Activated CD4-positive, alpha-beta T cell treated with anti-CD3 and anti-CD28 coated beads, Interleukin-2, Interleukin-6, amounts not matched to agents 100 ng/mL and 50 ng/mL, durations not matched to agents 16 hours and 8 hours (primary cell): ENCODE measurements around the gene CHRM1.

Experiments used
- DNase-seq: peaks from one replicate; pipeline ENCODE4 v3.0.0-alpha.2; 2020

Gene CHRM1

DNA sequence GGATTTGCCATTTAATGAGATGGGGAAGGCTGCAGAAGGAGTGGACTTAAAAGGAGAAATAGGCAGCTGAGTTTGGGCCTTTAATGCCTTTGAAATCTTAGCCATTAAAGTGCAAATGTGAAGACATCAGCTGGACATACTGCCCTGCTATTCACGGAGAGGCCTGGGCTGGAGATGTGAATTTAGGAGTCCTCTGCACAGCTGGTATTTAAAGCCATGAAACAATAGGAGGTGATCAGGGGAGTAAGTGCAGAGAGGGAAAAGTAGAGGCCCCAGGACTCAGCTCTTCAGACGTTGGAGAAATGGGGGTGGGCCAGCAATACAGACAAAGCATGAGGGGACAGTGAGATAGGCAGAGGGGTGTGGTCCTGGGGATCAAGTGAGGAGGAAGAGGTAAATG lies 23.9 kb downstream of the CHRM1 start:
- DNase-seq: no peak

DNA sequence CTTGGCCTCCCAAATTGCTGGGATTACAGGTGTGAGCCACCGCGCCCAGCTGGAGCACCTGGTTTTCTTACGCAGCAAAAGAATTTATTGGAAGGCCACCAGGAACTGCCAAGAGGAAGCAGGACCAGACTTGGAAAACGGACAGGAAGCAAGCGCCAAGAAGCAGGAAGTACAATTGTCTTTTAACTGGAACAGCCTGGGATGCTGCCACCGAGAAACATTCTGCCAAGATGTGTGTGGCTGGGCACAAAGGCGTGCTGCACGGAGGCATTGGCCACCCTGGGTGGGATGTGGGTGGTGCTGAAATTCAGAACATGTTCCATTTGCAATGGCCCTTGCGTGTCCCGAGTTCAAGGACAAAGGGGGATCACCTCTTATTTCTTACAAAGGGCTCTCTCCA lies 25.1 kb downstream of the CHRM1 start:
- DNase-seq: no peak

DNA sequence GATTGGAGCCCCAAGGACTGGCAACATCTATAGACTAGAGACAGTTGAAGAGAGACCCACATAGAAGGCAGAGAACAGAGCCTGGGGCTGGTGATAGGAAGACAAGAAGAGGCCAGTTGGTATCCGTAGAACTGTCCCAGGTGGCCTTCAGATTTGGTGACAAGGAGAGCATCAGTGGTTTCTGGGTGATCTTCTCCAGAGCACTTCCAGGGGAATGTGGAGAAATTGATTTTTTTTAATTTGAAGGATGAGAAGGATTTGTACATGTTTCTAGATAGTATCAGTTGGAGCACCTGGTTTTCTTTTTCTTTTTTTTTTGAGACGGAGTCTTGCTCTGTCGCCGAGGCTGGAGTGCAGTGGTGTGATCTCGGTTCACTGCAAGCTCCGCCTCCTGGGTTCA lies 25.7 kb downstream of the CHRM1 start:
- DNase-seq: no peak

DNA sequence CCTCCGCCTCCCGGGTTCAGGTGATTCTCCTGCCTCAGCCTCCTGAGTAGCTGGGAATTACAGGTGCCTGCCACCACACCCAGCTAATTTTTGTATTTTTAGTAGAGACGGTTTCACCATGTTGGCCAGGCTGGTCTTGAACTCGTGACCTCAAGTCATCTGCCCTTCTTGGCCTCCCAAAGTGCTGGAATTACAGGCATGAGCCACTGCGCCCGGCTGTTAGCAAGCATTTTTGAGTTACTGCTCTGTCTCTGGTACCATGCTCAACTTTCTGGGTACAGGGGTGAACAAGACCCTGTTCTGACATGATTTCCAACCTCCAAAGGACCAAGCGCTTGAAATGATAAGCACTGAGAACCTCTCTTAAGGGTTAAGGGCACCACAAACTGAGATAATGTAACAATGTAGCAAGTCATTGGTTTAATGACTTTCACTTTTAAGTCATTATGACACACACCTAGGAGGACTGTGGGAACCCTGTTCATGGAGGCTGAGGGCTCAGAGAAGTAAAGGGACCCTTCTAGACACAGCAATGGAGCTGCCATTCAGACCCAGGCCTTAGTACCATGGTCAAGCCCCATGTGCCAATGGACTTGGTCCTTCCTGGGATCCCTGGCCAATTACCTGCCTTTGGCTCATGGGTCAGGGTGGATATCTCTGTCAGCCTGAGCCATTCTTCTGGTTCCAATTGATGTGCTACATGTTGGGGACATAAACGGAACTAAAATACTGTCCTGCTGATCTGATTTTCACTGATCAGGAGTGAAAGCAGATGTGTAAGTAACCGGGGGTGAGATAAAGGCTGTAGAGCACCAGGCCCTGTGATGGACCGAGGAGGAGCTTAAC lies 28.9 kb downstream of the CHRM1 start:
- no peak for DNase-seq

DNA sequence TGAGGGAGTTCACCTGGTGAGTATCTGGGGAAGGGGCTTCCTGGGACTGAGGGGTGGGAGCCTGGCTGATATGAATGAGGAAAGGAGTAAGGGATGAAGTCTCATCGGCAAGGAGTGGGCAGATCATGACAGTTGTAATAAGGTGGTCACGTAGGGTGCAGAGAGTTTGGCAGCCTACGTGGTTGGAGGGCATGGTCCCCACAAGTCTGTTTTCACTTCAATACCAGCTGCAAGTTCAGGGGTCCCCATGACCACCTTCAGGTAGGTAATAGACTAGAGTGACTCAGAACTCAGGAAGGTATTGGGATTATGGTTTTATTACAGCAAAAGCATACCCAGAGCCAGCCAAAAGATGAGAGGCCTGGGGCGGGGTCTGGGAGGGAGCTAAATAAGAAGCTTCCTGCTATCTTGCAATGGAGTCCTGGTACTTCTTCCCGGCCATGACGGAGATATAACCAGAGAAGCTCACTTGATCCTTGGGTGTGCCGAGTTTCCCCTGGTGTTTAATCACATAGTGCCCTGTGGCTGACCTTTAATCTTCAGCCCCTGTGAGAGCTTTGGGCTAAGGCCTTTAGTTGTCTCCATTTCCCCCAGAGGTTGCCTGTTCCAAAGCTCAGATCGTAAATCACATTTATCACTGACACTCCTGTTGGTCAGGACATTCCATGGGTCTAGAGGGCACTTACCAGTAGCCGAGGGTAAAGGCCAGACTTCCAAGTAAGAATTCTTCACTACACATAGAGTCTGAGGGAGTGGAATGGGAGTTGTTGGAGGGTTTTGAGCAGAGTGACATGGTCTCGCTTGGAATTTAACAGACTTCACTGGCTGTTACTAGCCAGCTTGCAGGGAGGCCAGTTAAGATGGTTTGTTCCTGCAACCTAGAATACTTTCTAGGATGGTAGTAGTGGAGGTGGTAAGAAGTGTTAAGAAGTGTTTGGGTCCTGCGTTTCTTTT lies 31.4 kb downstream of the CHRM1 start:
- no peak for DNase-seq

GRCh38 chr11:62889126-62889483 lies 32.1 kb downstream of the CHRM1 start:
- DNase-seq: no peak

GRCh38 chr11:62888406-62888805 lies 32.8 kb downstream of the CHRM1 start:
- no peak for DNase-seq

- DNase-seq: no peak
Observed at GRCh38 chr11:62885137-62885750, 35.9 kb downstream of the CHRM1 start.

DNA sequence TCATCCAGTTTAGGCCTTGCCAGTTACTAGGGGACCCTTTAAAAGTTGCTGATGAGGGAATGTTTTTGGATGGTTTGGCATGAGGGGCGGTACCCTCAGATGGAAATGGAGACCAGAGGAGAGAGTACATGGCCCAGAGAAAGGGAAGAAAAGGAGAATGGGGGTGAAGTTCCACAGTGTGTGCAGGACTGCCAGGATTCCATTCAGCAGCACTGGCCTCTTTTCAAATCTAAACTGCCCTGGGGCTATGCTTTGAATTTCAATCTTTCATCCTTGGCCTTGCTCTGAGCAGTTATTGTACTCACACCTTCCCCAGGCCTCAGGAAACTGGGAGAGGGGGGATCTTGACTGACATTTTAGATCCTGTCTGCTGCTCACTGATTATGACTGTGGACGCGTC lies 37.5 kb downstream of the CHRM1 start:
- no peak for DNase-seq

DNA sequence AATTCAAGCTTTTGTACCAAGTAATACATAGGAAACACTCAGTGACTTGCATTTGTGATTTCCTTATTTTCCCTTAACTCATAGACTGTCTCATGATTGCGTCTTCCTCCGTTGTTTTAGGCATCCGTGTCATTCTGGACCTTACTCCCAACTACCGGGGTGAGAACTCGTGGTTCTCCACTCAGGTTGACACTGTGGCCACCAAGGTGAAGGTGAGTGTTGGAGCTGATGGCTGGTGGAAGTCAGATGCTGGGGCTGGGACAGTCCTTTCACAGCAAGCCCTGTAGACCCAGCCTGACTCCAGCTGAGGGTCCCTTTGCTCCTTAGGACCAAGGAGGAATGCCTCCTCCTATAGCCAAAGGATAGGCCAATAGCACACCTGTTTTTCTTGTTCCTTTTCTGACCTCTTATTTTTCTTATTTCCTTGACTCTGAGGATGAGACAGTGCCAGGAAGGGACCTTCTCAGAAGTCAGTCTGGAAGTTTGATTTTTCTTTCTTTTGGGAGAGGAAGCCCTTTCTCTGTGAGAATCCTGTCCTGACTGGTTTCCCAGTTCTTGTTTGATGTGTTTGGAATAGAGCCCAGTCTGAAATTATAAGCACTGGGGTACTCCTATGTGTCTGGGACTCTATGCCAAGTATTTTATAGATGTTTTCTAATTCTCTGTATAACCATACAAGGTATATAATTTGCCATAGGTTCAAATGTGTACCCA lies 38.2 kb downstream of the CHRM1 start:
- no peak for DNase-seq

GRCh38 chr11:62882431-62882749 lies 38.8 kb downstream of the CHRM1 start:
- no peak for DNase-seq

GRCh38 chr11:62881579-62882430 lies 39.4 kb downstream of the CHRM1 start:
- DNase-seq: peak; percentile 96

DNA sequence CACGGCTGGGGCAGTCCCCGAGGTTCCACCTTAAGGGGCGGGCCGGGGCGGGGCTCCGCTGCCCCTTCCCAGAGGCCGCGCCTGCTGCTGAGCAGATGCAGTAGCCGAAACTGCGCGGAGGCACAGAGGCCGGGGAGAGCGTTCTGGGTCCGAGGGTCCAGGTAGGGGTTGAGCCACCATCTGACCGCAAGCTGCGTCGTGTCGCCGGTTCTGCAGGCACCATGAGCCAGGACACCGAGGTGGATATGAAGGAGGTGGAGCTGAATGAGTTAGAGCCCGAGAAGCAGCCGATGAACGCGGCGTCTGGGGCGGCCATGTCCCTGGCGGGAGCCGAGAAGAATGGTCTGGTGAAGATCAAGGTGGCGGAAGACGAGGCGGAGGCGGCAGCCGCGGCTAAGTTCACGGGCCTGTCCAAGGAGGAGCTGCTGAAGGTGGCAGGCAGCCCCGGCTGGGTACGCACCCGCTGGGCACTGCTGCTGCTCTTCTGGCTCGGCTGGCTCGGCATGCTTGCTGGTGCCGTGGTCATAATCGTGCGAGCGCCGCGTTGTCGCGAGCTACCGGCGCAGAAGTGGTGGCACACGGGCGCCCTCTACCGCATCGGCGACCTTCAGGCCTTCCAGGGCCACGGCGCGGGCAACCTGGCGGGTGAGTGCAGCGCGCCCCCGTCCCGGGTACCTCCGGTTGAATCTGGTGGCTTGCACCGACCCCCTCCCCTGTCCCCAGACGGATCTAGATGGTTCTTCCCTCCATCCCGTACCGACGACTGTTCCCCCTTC lies 40.2 kb downstream of the CHRM1 start, which contains the start of gene SLC3A2:
Gene SLC3A2, plus strand, starts transcription at position 94 of the 776 bp plus-strand sequence. Its CDS starts 128 bp downstream, at position 222.
- peak; percentile 95 for DNase-seq

GRCh38 chr11:62880231-62880802 lies 40.8 kb downstream of the CHRM1 start:
- peak; percentile 48 for DNase-seq

DNA sequence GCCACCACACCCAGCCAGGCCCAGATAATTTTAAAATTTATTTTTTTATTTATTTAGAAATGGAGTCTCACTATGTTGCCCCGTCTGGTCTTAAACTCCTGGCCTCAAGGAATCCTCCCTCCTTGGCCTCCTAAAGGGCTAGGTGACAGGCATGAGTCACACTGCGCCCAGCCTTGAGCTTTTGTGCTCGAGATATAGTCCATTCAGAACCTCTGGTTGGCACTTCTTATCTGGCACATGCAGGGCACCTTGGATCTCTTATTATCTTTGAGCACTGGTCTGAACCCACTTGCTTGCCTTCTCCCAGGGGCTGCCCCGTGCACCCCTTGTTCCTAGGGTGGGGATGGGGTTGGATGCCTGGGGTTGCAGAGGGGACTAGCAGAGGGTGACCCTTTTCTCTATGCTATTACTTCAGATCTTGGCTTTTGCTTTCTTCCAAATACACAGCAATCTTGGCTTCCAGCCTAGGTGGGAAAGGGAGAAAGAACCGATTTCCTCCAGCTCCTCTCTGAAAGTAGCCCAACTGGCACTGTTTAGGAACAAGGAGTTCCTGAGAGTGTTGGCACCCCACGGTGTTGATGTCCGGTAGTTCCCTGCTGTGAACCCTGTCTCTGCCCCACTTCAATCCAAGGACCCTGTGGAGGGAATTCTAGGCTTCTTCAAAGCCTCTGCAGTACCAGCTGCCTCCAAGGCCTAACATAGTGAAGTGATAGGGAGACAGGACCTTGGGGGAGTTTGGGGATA lies 41.8 kb downstream of the CHRM1 start:
- no peak for DNase-seq

- no peak for DNase-seq
Observed at GRCh38 chr11:62876712-62877111, 44.5 kb downstream of the CHRM1 start.

- no peak for DNase-seq
Observed at GRCh38 chr11:62875698-62876478, 45.3 kb downstream of the CHRM1 start.

GRCh38 chr11:62874851-62875250 lies 46.3 kb downstream of the CHRM1 start:
- no peak for DNase-seq

GRCh38 chr11:62865635-62866034 lies 55.5 kb downstream of the CHRM1 start:
- no peak for DNase-seq
